HG02852 (cell line): ENCODE measurements around the gene NEU3.
"Not testable (repeated sequence)": the region's sequence is repeated elsewhere in the genome, so short reads cannot be mapped to it uniquely, and the experiment has no call there.

Experiments used
- ATAC-seq: cut with Tn5 transposase; IDR thresholded peaks from one replicate; pipeline ENCODE4 v1.9.1; 2021; ENCODE audit warnings: mild to moderate bottlenecking, moderate library complexity; ENCODE audit not compliant: unreplicated experiment

The NEU3 gene, protein sequence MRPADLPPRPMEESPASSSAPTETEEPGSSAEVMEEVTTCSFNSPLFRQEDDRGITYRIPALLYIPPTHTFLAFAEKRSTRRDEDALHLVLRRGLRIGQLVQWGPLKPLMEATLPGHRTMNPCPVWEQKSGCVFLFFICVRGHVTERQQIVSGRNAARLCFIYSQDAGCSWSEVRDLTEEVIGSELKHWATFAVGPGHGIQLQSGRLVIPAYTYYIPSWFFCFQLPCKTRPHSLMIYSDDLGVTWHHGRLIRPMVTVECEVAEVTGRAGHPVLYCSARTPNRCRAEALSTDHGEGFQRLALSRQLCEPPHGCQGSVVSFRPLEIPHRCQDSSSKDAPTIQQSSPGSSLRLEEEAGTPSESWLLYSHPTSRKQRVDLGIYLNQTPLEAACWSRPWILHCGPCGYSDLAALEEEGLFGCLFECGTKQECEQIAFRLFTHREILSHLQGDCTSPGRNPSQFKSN

DNA sequence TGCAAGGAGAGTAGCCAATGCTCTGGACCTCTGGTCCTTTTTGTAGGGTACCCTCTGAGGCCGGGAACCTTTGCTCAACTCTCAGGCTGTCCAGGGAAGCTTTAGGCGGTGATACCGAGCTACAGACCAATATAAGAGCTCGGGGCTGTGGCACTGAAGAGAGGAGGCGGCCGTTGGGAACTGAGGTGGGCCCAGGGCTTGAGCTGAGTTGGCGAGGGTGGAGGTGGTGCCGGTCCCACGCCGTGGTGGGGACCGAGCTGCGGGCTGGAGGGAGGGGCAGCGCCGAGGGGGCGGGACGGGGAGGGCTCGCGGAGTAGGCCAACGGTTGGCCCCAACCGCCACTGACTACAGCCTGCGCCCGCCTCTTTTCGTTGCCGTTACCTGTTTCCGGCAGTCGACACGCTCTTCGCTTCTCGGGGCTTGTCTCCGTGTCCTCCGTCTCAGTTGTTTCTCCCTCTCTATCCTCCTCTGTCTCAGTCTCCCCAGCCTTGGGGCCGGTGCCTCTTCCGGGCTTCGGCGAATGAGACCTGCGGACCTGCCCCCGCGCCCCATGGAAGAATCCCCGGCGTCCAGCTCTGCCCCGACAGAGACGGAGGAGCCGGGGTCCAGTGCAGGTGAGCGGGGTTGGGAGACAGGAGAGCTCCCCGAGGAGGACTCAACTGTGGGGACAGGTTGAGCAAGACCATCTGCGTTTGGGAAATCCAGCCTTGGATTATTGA, at the start of gene NEU3:
Gene NEU3, plus strand, starts transcription at position 393 of the 719 bp plus-strand sequence. Its CDS starts 128 bp downstream, at position 521.
- peak; percentile 87 for ATAC-seq

DNA sequence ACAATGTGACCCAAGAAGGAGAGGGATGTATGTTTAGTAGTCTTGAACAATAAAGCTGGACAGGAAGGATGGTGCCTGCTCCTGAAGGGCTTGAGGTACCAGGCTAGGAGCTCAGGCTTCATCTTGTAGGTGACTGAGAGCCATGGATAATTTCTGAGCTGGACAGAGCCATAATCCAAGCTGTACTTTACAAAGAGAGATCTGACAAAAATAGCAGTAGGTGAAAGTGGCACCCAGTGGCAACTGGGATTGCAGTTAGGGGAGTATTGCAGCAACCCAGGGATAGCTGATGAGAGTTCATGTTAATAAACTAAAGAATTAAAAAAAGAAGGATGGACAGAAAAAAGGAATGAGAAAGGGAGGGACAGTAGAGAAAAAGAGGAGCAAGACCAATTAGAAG, 47.2 kb upstream of the NEU3 start:
- no peak for ATAC-seq

DNA sequence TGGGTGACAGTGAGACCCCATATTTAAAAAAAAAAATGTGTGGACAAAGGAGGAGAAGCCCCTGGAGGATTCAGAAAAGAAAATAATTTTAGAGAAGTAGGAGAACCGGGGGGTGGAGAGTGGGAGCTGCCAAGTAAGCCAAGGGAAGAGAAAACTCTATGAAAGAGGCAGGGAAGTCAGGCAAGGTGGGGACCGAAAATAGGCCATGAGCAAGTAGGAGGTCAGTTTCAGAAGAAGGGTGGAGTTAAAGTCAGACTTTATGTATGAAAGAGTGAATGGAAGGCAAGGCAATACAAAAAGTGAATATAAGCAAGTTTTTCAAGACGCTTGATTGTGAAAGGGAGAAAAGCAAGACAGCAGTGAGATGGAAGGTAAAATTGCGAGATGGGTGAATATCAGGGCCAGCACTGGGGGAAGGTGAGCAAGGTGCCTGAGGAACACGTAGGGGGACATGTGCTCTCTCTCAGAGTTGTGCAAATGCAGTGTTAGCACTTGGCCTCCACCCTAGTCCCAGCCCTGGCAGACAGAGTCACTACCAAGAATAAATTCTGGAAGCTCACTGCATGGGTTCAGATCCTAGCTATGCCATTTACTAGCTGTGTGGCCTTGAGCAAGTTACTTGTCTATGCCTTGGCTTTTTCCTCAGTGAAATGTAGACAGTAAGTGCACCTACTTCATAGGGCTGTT, 46.5 kb upstream of the NEU3 start:
- no peak for ATAC-seq

GRCh38 chr11:74948546-74948897, 40.2 kb upstream of the NEU3 start:
- peak; percentile 10 for ATAC-seq

GRCh38 chr11:74948898-74949752, 39.6 kb upstream of the NEU3 start, which contains the start of the genes SPCS2 and XRRA1:
TSS of gene SPCS2 (plus strand) at chr11:74949266. CDS start at chr11:74949286, 20 bp downstream.
TSS of gene XRRA1 (minus strand) at chr11:74949091. CDS start at chr11:74940878, 8,213 bp downstream.
- ATAC-seq: peak; percentile 89

GRCh38 chr11:74949753-74950137, 39.0 kb upstream of the NEU3 start:
- no peak for ATAC-seq

- no peak for ATAC-seq
These were observed 38.3 kb upstream of the NEU3 start for GRCh38 chr11:74950374-74950969.

DNA sequence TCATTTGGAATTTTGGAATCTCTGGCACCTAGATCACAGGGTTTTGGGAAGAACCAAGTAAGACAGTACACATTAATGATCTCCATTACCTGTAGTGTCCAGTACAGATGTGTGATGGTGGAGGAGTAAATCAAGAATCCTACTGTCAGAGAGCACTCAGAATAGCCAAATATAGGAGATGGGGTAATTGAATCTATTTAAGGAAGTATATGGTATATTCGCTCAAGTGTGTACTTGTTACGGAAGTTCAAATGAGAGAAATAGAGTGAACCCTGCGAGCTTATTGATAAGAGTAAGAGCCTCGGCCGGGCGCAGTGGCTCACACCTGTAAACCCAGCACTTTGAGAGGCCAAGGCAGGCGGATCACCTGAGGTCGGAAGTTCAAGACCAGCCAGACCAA, 37.5 kb upstream of the NEU3 start:
- ATAC-seq: no peak

DNA sequence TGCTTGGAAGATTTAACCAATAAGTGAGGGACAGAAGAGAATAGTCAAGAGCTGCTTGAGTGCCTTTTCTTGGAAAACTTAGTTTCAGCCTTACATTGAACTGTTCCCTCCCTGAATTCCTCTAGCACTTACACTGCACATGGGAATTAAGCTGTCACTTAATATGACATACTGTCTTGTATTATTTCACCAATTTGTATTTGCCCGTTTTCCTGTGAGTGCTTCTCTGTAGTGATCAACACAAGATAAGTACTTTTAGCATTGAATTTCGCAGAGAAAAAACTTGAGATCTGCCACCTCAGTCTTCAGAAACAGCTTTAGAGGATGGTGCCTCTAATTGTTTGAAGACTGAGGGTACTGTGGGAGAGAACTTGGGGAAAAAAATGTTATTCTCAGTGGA, 36.0 kb upstream of the NEU3 start:
- no peak for ATAC-seq

DNA sequence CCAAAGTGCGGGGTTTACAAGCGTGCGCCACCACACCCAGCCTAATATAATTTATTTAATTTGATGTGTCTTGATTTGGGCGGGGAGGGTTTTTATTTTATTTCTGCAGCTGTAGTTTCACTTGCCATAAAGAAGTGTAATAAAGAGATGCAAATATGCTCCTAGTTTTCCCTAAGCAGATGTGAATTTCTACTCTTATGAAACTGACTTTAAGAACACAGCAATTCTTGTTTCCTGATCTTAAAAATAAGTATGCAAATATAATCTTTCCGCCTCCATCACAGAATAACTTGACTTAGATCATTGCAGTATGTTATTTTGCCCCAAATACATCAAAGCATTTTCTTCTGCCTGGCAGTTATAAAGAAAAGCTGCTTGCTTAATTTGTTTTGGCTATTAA, 35.3 kb upstream of the NEU3 start:
- no peak for ATAC-seq

DNA sequence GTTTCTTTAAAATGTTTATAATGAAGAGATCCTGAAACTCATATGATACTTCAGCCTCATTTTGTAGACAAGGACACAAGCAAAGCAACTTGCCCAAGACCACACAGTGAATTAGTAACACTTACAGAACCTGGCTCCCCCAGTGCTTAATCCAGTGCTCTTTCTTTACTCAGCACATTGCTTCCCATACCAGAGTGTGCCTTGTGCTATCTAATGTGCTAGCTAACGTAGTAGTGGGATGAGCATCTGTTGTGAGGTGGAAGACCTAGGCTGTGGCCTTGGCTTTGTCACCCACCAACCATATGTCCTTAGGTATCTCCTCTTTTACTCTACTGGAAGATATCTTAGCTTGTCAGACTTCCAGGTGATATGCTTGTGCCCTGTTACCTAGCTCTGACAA, 34.5 kb upstream of the NEU3 start:
- ATAC-seq: no peak

GRCh38 chr11:74956397-74957015, 32.2 kb upstream of the NEU3 start:
- ATAC-seq: no peak

- no peak for ATAC-seq
These were observed 30.6 kb upstream of the NEU3 start for GRCh38 chr11:74957937-74958629.

GRCh38 chr11:74960128-74960527, 28.6 kb upstream of the NEU3 start:
- not testable (repeated sequence) for ATAC-seq

- no peak for ATAC-seq
These were observed 22.1 kb upstream of the NEU3 start for GRCh38 chr11:74966651-74967050.

DNA sequence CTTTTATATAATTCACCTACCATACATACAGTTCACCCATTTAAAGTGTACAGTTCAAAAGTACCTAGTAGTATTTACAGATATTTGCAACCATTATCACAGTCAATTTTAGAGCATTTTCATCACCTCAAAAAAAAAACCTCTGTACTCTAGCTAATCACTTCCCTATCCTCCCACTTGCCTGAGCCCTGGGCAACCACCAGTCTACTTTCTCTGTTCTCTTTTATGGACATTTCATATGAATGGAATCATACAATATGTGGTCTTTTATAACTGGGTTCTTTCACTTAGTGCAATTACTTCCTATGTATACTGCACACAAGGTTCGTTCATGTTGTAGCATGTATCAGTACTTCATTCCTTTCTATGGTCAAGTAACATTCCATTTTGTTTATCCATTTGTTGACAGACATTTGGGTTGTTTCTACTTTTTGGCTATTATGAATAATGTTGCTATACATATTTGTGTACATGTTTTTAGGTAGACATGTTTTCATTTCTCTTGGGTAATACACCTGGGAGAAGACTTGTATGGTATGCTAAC, 17.8 kb upstream of the NEU3 start:
- no peak for ATAC-seq

GRCh38 chr11:74971424-74971823, 17.3 kb upstream of the NEU3 start:
- ATAC-seq: no peak

- ATAC-seq: no peak
These were observed 10.7 kb upstream of the NEU3 start for GRCh38 chr11:74978041-74978440.

DNA sequence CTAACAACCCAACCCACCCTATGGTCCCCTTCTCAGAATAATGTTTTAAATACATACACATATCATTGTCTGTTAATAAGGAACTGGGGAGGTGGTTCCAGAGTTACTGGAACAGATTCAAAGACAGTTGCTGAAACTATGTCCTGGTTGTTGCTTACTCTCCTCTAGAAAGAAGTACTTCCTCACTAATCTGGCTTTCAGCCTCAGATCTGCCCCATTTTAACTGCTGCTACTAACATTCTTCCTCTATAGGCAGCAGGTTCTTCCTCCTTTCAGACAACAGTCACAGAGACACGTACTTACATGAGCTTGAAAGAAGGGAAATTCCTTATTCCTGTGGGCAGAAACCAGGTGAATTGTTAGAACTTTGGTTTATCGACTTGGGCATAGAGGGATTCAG, 8.1 kb upstream of the NEU3 start:
- ATAC-seq: no peak
